Fibroblast of villous mesenchyme (primary cell): ENCODE results near the gene ARHGAP6. TPM values are rescaled to one million over a fixed set of nuclear protein-coding genes. Genes with fewer than 3 reads are reported as not detected.

Experiments
- DNase-seq: peaks from one replicate; pipeline ENCODE4 v3.0.0-alpha.2; 2010; ENCODE audit warnings: low read depth
- H3K4me3 ChIP-seq: 2 replicates; pipeline ENCODE4 v1.5.1; 2011; ENCODE audit warnings: low read depth, mild to moderate bottlenecking, low read length
- CTCF ChIP-seq: IDR thresholded peaks from 2 replicates; pipeline ENCODE4 v1.5.1; 2012; ENCODE audit warnings: low read depth, mild to moderate bottlenecking, low read length; ENCODE audit not compliant: insufficient read depth
- total RNA-seq: library from RNA; depleted of rRNA; stranded (reverse); fragments of >200 nt; gene quantifications from 2 replicates; pipeline ENCODE4 v1.2.3, GENCODE V29; 2012

The ARHGAP6 gene
- total RNA-seq, 1 donor = 1.7 TPM

- no peak for TF ChIP-seq CTCF
- DNase-seq = no peak
- H3K4me3 ChIP-seq = no peak overlapping the region
Observed at GRCh38 chrX:11423949-11424348, 241.8 kb downstream of the ARHGAP6 start.

GRCh38 chrX:11423362-11423818 is 242.3 kb downstream of the ARHGAP6 start:
- DNase-seq = peak; percentile 85
- no peak overlapping the region for H3K4me3 ChIP-seq
- no peak for TF ChIP-seq CTCF

- DNase-seq = no peak
- no peak for TF ChIP-seq CTCF
Observed at GRCh38 chrX:11422525-11422857, 243.2 kb downstream of the ARHGAP6 start.

GRCh38 chrX:11421805-11422524 is 243.8 kb downstream of the ARHGAP6 start:
- no peak for DNase-seq
- no peak for TF ChIP-seq CTCF
- no peak overlapping the region for H3K4me3 ChIP-seq

More at GRCh38 chrX:11422525-11422857, 243.2 kb downstream of the ARHGAP6 start:
- H3K4me3 ChIP-seq = no peak overlapping the region

GRCh38 chrX:11420851-11421250 is 244.9 kb downstream of the ARHGAP6 start:
- no peak for TF ChIP-seq CTCF
- DNase-seq = peak; percentile 72
- no peak overlapping the region for H3K4me3 ChIP-seq

GRCh38 chrX:11419102-11419501 is 246.6 kb downstream of the ARHGAP6 start:
- TF ChIP-seq CTCF = no peak
- DNase-seq = no peak
- no peak overlapping the region for H3K4me3 ChIP-seq

GRCh38 chrX:11416600-11416999 is 249.1 kb downstream of the ARHGAP6 start:
- H3K4me3 ChIP-seq = no peak overlapping the region
- no peak for DNase-seq
- TF ChIP-seq CTCF = no peak
